Measurements from ENCODE around the gene TMEM101. TPM values are rescaled to one million over a fixed set of nuclear protein-coding genes. Genes with fewer than 3 reads are reported as not detected.

Gene TMEM101
- total and polyA plus RNA-seq, 2 of the 13 experiments (the other 11 are each of a cell fraction or from before 2014, with no cell fraction given): 72.0 to 100 TPM

DNA sequence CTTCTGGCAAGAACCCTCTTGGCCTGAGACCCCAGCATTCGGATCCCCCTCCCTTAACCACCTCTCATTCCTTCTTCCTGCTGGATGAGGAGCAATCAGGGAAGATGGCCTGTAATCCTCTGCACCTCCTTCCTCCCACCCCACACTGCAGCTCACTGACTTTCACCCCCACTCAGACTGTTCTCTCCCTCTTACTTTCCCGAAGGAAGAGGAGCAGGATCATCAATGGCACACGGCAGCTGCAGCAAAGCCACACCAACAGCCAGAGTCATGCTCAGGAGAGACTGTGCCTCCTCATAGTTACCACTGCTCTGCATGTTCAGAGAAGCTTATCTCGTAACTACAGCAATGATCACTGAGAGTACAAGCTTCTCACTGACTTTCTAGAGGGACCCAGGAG, 10.1 kb upstream of the TMEM101 start:
- ChIA-PET CTCF (ENCODE audit: low intra/inter-chr PET ratio, low total read pairs) (no interaction called here), POLR2A (interaction anchor here (1.0 kb wide), 1 partner anchor 42 kb away, joined by 4 read pairs; the partner anchor contains the start of gene LSM12)
- Histone ChIP-seq H3K27ac (ENCODE audit: extremely low read length, insufficient read depth, low read length) (no peak overlapping the region), H3K27me3 (ENCODE audit: control insufficient read depth in 1 of 2, insufficient read depth in 2 of 2, low read length in 2 of 2) (no peaks in the 10 kb centered on the region), H3K4me3 (replicated peaks in 1 of 3; ENCODE audit: insufficient read depth in 1 of 3, low read depth in 2 of 3, low read length in 3 of 3) (no peak overlapping the region), H3K36me3 (replicated peaks in 1 of 2; ENCODE audit: control insufficient read depth in 1 of 2, insufficient read depth in 2 of 2, low read length in 2 of 2) (peaks cover 2 to 13% of the 10 kb centered on the region in 2 experiments; a peak in 3 of 5 replicates), H3K4me2 (ENCODE audit: low read depth, low read length) (no peak overlapping the region), H2AFZ (ENCODE audit: low read length) (no peak overlapping the region), H4K20me1 (ENCODE audit: insufficient read depth, low read length) (no peaks in the 10 kb centered on the region), H3K9me3 (ENCODE audit: low read length) (no peaks in the 10 kb centered on the region), H3K79me2 (ENCODE audit: insufficient read depth, low read length) (no peaks in the 10 kb centered on the region), H3K4me1 (ENCODE audit: insufficient read depth, low read length) (no peaks in the 10 kb centered on the region), H3K9ac (ENCODE audit: insufficient read depth, low read depth, low read length) (no peak overlapping the region)
- no peak for DNase-seq (ENCODE audit: low spot score)
- intact Hi-C loops (cut with micrococcal nuclease; ENCODE audit: unreplicated experiment): no loop called here
- ATAC-seq: no peak; the same call in 2 of the 3 replicates
- BruUV-seq (replicated peaks): no TSS peak
- in situ Hi-C loops (cut with HindIII; ENCODE audit: extremely low pct_ligation_motif_present, low pct_unique_long_range_greater_than_20kb): no loop called here
- WGBS (ENCODE audit: low lambda C conversion rate): 89% methylated on average over 4 of the region's 4 CpGs
- no peak for FAIRE-seq
- TF ChIP-seq ISX (CRISPR knock-in tag; conservative IDR thresholded peaks at IDR 0.05) (no peak), ZNF646 (CRISPR knock-in tag; IDR thresholded peaks at IDR 0.05) (no peak), ERF (CRISPR knock-in tag; IDR thresholded peaks at IDR 0.05) (no peak), MAFF (IDR thresholded peaks at IDR 0.05; ENCODE audit: low read depth, low read length) (no peak), PBX2 (CRISPR knock-in tag; IDR thresholded peaks at IDR 0.05) (no peak), SUZ12 (IDR thresholded peaks at IDR 0.05; ENCODE audit: low read depth, low read length) (no peak), ZNF839 (CRISPR knock-in tag; IDR thresholded peaks at IDR 0.05; ENCODE audit: borderline replicate concordance) (no peak), KDM1A (CRISPR knock-in tag; IDR thresholded peaks at IDR 0.05) (no peak), BORCS8-MEF2B (CRISPR knock-in tag; IDR thresholded peaks at IDR 0.05) (no peak)
- TF ChIP-seq, protein P1, sequence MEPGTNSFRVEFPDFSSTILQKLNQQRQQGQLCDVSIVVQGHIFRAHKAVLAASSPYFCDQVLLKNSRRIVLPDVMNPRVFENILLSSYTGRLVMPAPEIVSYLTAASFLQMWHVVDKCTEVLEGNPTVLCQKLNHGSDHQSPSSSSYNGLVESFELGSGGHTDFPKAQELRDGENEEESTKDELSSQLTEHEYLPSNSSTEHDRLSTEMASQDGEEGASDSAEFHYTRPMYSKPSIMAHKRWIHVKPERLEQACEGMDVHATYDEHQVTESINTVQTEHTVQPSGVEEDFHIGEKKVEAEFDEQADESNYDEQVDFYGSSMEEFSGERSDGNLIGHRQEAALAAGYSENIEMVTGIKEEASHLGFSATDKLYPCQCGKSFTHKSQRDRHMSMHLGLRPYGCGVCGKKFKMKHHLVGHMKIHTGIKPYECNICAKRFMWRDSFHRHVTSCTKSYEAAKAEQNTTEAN (CRISPR knock-in tag; conservative IDR thresholded peaks at IDR 0.05): no peak
- TF ChIP-seq, protein P2, sequence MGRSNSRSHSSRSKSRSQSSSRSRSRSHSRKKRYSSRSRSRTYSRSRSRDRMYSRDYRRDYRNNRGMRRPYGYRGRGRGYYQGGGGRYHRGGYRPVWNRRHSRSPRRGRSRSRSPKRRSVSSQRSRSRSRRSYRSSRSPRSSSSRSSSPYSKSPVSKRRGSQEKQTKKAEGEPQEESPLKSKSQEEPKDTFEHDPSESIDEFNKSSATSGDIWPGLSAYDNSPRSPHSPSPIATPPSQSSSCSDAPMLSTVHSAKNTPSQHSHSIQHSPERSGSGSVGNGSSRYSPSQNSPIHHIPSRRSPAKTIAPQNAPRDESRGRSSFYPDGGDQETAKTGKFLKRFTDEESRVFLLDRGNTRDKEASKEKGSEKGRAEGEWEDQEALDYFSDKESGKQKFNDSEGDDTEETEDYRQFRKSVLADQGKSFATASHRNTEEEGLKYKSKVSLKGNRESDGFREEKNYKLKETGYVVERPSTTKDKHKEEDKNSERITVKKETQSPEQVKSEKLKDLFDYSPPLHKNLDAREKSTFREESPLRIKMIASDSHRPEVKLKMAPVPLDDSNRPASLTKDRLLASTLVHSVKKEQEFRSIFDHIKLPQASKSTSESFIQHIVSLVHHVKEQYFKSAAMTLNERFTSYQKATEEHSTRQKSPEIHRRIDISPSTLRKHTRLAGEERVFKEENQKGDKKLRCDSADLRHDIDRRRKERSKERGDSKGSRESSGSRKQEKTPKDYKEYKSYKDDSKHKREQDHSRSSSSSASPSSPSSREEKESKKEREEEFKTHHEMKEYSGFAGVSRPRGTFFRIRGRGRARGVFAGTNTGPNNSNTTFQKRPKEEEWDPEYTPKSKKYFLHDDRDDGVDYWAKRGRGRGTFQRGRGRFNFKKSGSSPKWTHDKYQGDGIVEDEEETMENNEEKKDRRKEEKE (IDR thresholded peaks at IDR 0.05): no peak

Data from HepG2 (cell line).